WTC11 (cell line): ENCODE data around the gene SLC6A9. TPM values are rescaled to one million over a fixed set of nuclear protein-coding genes. Genes with fewer than 3 reads are reported as not detected.

ENCODE experiments used
- ATAC-seq: fragments of 200-7000 bp; cut with Tn5 transposase; 2 replicates; pipeline ENCODE4 v1.10.0; 2021; ENCODE audit warnings: mild to moderate bottlenecking, moderate library complexity
- CTCF ChIA-PET: fragments of 300-600 bp; sonication (Branson Sonifier 250); formaldehyde crosslinking; loops from one replicate; lab custom pipeline; 2021; ENCODE audit warnings: antibody characterized with exemption; lab: Charles Lee
- POLR2A ChIA-PET: fragments of 350-600 bp; sonication (Branson Sonifier 250); formaldehyde crosslinking; loops from one replicate; lab custom pipeline; 2021; ENCODE audit warnings: antibody characterized with exemption; lab: Charles Lee
- DNase-seq: peaks from one replicate; pipeline ENCODE4 v3.0.0; 2021; ENCODE audit warnings: low spot score
- H3K27ac Mint-ChIP-seq: 2 replicates; pipeline ENCODE4 v1.8.0; 2021; ENCODE audit warnings: mixed read lengths
- H3K27me3 Mint-ChIP-seq: 2 replicates; pipeline ENCODE4 v1.8.0; 2021; ENCODE audit warnings: low read depth, mild to moderate bottlenecking, moderate library complexity, mixed read lengths
- H3K36me3 Mint-ChIP-seq: 2 replicates; pipeline ENCODE4 v1.8.0; 2021; ENCODE audit warnings: mixed read lengths
- H3K4me1 Mint-ChIP-seq: 2 replicates; pipeline ENCODE4 v1.8.0; 2022; ENCODE audit warnings: mixed read lengths
- H3K4me3 Mint-ChIP-seq: 2 replicates; pipeline ENCODE4 v1.8.0; 2021; ENCODE audit warnings: mild to moderate bottlenecking, moderate library complexity, mixed read lengths
- H3K9me3 Mint-ChIP-seq: 2 replicates; pipeline ENCODE4 v1.8.0; 2021; ENCODE audit warnings: mixed read lengths
- AFF4 ChIP-seq: sonication (generic); formaldehyde crosslinking; IDR thresholded peaks from 2 replicates; pipeline ENCODE4 v1.8.1; 2023; ENCODE audit warnings: mild to moderate bottlenecking, missing genetic modification reagents, borderline replicate concordance
- ESRRA ChIP-seq: sonication (generic); formaldehyde crosslinking; IDR thresholded peaks from 2 replicates; pipeline ENCODE4 v1.8.1; 2022; ENCODE audit warnings: mild to moderate bottlenecking, missing genetic modification reagents, borderline replicate concordance
- HMGA2 ChIP-seq: fragments of 250-450 bp; sonication (Bioruptor Pico); IDR thresholded peaks from 2 replicates; pipeline ENCODE4 v1.4.0; 2021; ENCODE audit warnings: mild to moderate bottlenecking, moderate library complexity
- JUN ChIP-seq: sonication (generic); formaldehyde crosslinking; IDR thresholded peaks from 2 replicates; pipeline ENCODE4 v1.8.0; 2023; ENCODE audit warnings: mild to moderate bottlenecking, missing genetic modification reagents
- PRRX2 ChIP-seq: fragments of 250-450 bp; sonication (Bioruptor Pico); IDR thresholded peaks from 2 replicates; pipeline ENCODE4 v1.8.0; 2021; ENCODE audit warnings: mild to moderate bottlenecking
- RELA ChIP-seq: sonication (generic); formaldehyde crosslinking; IDR thresholded peaks from 2 replicates; pipeline ENCODE4 v1.8.1; 2022; ENCODE audit warnings: missing genetic modification reagents, mild to moderate bottlenecking, borderline replicate concordance
- SP1 ChIP-seq: sonication (generic); formaldehyde crosslinking; conservative IDR thresholded peaks from 2 replicates; pipeline ENCODE4 v1.8.1; 2022; ENCODE audit warnings: missing genetic modification reagents
- ZNF121 ChIP-seq: sonication (generic); formaldehyde crosslinking; IDR thresholded peaks from 2 replicates; pipeline ENCODE4 v1.8.0; 2023; ENCODE audit warnings: missing genetic modification reagents
- ZNF219 ChIP-seq: sonication (generic); formaldehyde crosslinking; IDR thresholded peaks from 2 replicates; pipeline ENCODE4 v1.8.0; 2023; ENCODE audit warnings: missing genetic modification reagents, mild to moderate bottlenecking, borderline replicate concordance
- ZNF263 ChIP-seq: sonication (generic); formaldehyde crosslinking; IDR thresholded peaks from 2 replicates; pipeline ENCODE4 v1.8.1; 2022; ENCODE audit warnings: low read depth, mild to moderate bottlenecking, moderate library complexity, missing genetic modification reagents
- ZNF396 ChIP-seq: fragments of 250-450 bp; sonication (Bioruptor Pico); IDR thresholded peaks from 2 replicates; pipeline ENCODE4 v1.8.0; 2021; ENCODE audit warnings: mild to moderate bottlenecking, moderate library complexity, borderline replicate concordance
- ZSCAN18 ChIP-seq: fragments of 250-450 bp; sonication (Bioruptor Pico); IDR thresholded peaks from 2 replicates; pipeline ENCODE4 v2.1.2; 2022; ENCODE audit warnings: mild to moderate bottlenecking, moderate library complexity
- total RNA-seq: library from RNA; stranded (reverse); gene quantifications from 3 replicates; pipeline ENCODE4 v1.2.3, GENCODE V29; 2021
- TF ChIP-seq, protein P1 (sequence below): sonication (generic); formaldehyde crosslinking; IDR thresholded peaks from 2 replicates; pipeline ENCODE4 v1.8.1; 2022; ENCODE audit warnings: low read depth, mild to moderate bottlenecking, moderate library complexity, missing genetic modification reagents, borderline replicate concordance
- TF ChIP-seq, protein P2 (sequence below): sonication (generic); formaldehyde crosslinking; IDR thresholded peaks from 2 replicates; pipeline ENCODE4 v1.8.1; 2022; ENCODE audit warnings: missing genetic modification reagents, borderline replicate concordance
- TF ChIP-seq, protein P3 (sequence below): sonication (generic); formaldehyde crosslinking; IDR thresholded peaks from 2 replicates; pipeline ENCODE4 v1.8.0; 2022; ENCODE audit warnings: missing genetic modification reagents
- TF ChIP-seq, protein P4 (sequence below): sonication (generic); formaldehyde crosslinking; IDR thresholded peaks from 2 replicates; pipeline ENCODE4 v1.8.0; 2023; ENCODE audit warnings: missing genetic modification reagents
- TF ChIP-seq, protein P5 (sequence below): sonication (generic); formaldehyde crosslinking; IDR thresholded peaks from 2 replicates; pipeline ENCODE4 v1.8.0; 2022; ENCODE audit warnings: mild to moderate bottlenecking, missing genetic modification reagents

SLC6A9 gene
- total RNA-seq, 1 experiment from 2014 or later, result 14.4 TPM

DNA sequence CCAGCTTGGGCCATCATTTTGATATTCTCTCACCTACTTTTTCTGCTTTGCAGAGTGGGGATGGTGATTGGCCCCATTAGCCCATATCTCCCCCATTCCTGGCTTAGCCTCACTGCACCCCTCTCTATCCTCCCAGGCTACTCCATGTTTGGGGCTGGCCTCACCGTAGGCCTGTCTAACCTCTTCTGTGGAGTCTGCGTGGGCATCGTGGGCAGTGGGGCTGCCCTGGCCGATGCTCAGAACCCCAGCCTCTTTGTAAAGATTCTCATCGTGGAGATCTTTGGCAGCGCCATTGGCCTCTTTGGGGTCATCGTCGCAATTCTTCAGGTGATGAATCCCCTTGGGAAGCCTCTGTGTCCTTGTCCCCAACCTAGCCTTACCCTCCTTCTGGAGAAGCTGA is 54.4 kb downstream of the SLC6A9 start (continued):
- TF ChIP-seq AFF4 (CRISPR knock-in tag) (no peak), ZNF263 (CRISPR knock-in tag) (no peak), RELA (CRISPR knock-in tag) (no peak), ZNF121 (no peak), ZNF396 (CRISPR knock-in tag) (no peak), ZSCAN18 (CRISPR knock-in tag) (no peak), HMGA2 (CRISPR knock-in tag) (no peak)
- TF ChIP-seq, protein P1, sequence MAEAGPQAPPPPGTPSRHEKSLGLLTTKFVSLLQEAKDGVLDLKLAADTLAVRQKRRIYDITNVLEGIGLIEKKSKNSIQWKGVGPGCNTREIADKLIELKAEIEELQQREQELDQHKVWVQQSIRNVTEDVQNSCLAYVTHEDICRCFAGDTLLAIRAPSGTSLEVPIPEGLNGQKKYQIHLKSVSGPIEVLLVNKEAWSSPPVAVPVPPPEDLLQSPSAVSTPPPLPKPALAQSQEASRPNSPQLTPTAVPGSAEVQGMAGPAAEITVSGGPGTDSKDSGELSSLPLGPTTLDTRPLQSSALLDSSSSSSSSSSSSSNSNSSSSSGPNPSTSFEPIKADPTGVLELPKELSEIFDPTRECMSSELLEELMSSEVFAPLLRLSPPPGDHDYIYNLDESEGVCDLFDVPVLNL (CRISPR knock-in tag), result no peak
- TF ChIP-seq, protein P2, sequence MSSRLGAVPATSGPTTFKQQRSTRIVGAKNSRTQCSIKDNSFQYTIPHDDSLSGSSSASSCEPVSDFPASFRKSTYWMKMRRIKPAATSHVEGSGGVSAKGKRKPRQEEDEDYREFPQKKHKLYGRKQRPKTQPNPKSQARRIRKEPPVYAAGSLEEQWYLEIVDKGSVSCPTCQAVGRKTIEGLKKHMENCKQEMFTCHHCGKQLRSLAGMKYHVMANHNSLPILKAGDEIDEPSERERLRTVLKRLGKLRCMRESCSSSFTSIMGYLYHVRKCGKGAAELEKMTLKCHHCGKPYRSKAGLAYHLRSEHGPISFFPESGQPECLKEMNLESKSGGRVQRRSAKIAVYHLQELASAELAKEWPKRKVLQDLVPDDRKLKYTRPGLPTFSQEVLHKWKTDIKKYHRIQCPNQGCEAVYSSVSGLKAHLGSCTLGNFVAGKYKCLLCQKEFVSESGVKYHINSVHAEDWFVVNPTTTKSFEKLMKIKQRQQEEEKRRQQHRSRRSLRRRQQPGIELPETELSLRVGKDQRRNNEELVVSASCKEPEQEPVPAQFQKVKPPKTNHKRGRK (CRISPR knock-in tag), result no peak
- TF ChIP-seq, all 79 proteins: peak for 0

- POLR2A ChIA-PET, result interaction anchor here (0.7 to 2.3 kb wide), 2 partner anchors 43 to 56 kb away, joined by 3 to 6 read pairs; partner anchors contain the start of genes ARTN and SLC6A9
- H3K4me1 Mint-ChIP-seq, result peaks cover 41% of the 10 kb centered on the region
- DNase-seq (no peak), ATAC-seq (no peak)
- H3K4me3 Mint-ChIP-seq, result peak overlapping the region; percentile 89
- no peak for TF ChIP-seq SP1 (CRISPR knock-in tag)
- TF ChIP-seq PRRX2, result no peak
- TF ChIP-seq, protein P1 (CRISPR knock-in tag), result no peak
- peaks cover 36% of the 10 kb centered on the region for H3K36me3 Mint-ChIP-seq
- H3K9me3 Mint-ChIP-seq, result no peaks in the 10 kb centered on the region
- no peak overlapping the region for H3K27ac Mint-ChIP-seq
- H3K27me3 Mint-ChIP-seq, result no peaks in the 10 kb centered on the region
- CTCF ChIA-PET, result interaction anchor here (1.0 to 2.6 kb wide), 4 partner anchors 12 to 212 kb away, joined by 3 to 14 read pairs (median 4); no protein-coding TSS in a partner anchor
Observed at GRCh38 chr1:43976045-43976444, 55.2 kb downstream of the SLC6A9 start.

DNA sequence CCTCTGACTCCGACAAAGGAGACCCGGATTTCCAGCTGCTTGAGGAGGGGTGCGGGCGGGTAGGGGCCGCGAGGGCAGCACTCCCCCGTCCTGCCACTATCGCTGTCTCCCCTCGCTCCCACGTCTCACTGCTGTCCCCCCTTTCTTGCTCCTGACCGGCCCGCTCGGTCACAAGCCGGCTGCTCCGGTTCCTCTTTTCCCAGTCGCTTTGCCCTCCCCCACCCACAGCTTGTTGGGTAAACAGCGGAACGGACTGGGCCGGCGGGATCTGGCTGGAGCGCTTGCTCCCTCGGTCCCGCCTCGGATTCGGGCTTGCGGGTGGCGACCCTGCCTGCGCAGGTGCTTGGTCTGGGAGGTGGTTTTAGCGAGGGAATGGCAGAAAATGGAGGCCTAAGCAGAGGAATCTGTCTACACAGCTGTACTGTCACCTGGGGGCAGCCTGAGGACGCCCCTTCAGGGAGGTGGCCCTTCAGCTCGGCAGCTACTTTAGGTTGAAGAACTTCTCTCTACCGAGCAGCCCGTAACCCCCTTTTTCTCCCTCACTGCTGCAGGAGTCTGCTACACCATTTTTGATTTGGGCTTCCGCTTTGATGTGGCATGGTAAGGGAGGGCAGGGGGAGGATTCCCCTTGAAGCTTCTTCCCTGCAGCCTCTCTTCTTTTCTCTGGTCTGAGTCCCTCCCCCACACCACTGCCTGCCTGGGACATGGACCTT is 55.9 kb downstream of the SLC6A9 start:
- CTCF ChIA-PET, result interaction anchor here (0.6 to 2.9 kb wide), 11 partner anchors 13 to 264 kb away, joined by 3 to 23 read pairs (median 4); partner anchors contain the start of genes ARTN and IPO13
- H3K27ac Mint-ChIP-seq, result peak overlapping the region; percentile 41; the same call in 1 of the 2 replicates
- DNase-seq, result peak; percentile 58

More for the DNA sequence above, 55.9 kb downstream of the SLC6A9 start:
- peak overlapping the region; percentile 89 for H3K4me3 Mint-ChIP-seq
- 0 out of 2 replicates have a peak, but pooled peaks have one; percentile 1 for TF ChIP-seq JUN (CRISPR knock-in tag)
- TF ChIP-seq ESRRA (CRISPR knock-in tag), result no peak
- no peak for TF ChIP-seq ZNF219 (CRISPR knock-in tag)
- TF ChIP-seq, protein P3, sequence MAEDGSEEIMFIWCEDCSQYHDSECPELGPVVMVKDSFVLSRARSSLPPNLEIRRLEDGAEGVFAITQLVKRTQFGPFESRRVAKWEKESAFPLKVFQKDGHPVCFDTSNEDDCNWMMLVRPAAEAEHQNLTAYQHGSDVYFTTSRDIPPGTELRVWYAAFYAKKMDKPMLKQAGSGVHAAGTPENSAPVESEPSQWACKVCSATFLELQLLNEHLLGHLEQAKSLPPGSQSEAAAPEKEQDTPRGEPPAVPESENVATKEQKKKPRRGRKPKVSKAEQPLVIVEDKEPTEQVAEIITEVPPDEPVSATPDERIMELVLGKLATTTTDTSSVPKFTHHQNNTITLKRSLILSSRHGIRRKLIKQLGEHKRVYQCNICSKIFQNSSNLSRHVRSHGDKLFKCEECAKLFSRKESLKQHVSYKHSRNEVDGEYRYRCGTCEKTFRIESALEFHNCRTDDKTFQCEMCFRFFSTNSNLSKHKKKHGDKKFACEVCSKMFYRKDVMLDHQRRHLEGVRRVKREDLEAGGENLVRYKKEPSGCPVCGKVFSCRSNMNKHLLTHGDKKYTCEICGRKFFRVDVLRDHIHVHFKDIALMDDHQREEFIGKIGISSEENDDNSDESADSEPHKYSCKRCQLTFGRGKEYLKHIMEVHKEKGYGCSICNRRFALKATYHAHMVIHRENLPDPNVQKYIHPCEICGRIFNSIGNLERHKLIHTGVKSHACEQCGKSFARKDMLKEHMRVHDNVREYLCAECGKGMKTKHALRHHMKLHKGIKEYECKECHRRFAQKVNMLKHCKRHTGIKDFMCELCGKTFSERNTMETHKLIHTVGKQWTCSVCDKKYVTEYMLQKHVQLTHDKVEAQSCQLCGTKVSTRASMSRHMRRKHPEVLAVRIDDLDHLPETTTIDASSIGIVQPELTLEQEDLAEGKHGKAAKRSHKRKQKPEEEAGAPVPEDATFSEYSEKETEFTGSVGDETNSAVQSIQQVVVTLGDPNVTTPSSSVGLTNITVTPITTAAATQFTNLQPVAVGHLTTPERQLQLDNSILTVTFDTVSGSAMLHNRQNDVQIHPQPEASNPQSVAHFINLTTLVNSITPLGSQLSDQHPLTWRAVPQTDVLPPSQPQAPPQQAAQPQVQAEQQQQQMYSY (CRISPR knock-in tag), result peak; percentile 70
- TF ChIP-seq, protein P4, sequence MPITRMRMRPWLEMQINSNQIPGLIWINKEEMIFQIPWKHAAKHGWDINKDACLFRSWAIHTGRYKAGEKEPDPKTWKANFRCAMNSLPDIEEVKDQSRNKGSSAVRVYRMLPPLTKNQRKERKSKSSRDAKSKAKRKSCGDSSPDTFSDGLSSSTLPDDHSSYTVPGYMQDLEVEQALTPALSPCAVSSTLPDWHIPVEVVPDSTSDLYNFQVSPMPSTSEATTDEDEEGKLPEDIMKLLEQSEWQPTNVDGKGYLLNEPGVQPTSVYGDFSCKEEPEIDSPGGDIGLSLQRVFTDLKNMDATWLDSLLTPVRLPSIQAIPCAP (CRISPR knock-in tag), result no peak
- TF ChIP-seq, protein P5, sequence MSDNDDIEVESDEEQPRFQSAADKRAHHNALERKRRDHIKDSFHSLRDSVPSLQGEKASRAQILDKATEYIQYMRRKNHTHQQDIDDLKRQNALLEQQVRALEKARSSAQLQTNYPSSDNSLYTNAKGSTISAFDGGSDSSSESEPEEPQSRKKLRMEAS, result no peak
- peaks cover 36% of the 10 kb centered on the region for H3K36me3 Mint-ChIP-seq
- no peak for ATAC-seq
- H3K4me1 Mint-ChIP-seq, result peaks cover 42% of the 10 kb centered on the region
- no peaks in the 10 kb centered on the region for H3K27me3 Mint-ChIP-seq
- no peaks in the 10 kb centered on the region for H3K9me3 Mint-ChIP-seq
- POLR2A ChIA-PET, result interaction anchor here (0.7 to 2.3 kb wide), 7 partner anchors 17 to 211 kb away, joined by 3 to 13 read pairs (median 4); partner anchors contain the start of genes ARTN, CCDC24 and SLC6A9
